SIG-M5 (cell line): ENCODE data around the gene ULK2.
"Not testable (repeated sequence)": the region's sequence is repeated elsewhere in the genome, so short reads cannot be mapped to it uniquely, and the experiment has no call there.

ENCODE experiments used
- DNase-seq: peaks from one replicate; lab custom pipeline; 2025; lab: John Stamatoyannopoulos, UW

The ULK2 gene

GRCh38 chr17:19766421-19767270 lies 101.1 kb downstream of the ULK2 start:
- no peak for DNase-seq

- no peak for DNase-seq
Observed at GRCh38 chr17:19766016-19766415, 101.7 kb downstream of the ULK2 start.

GRCh38 chr17:19763991-19764390 lies 103.7 kb downstream of the ULK2 start:
- not testable (repeated sequence) for DNase-seq

- DNase-seq, result no peak
Observed at GRCh38 chr17:19763416-19763815, 104.3 kb downstream of the ULK2 start.

GRCh38 chr17:19762515-19762961 lies 105.2 kb downstream of the ULK2 start:
- DNase-seq, result no peak

- DNase-seq, result no peak
Observed at GRCh38 chr17:19760746-19761145, 107.0 kb downstream of the ULK2 start.

- DNase-seq, result no peak
Observed at GRCh38 chr17:19759568-19760549, 107.9 kb downstream of the ULK2 start.

GRCh38 chr17:19757536-19758180 lies 110.1 kb downstream of the ULK2 start:
- no peak for DNase-seq

GRCh38 chr17:19756546-19756945 lies 111.2 kb downstream of the ULK2 start:
- DNase-seq, result no peak

- DNase-seq, result no peak
Observed at GRCh38 chr17:19755821-19756510, 111.8 kb downstream of the ULK2 start.

- no peak for DNase-seq
Observed at GRCh38 chr17:19755392-19755791, 112.3 kb downstream of the ULK2 start.

- DNase-seq, result no peak
Observed at GRCh38 chr17:19753661-19754463, 113.9 kb downstream of the ULK2 start.

GRCh38 chr17:19753051-19753509 lies 114.7 kb downstream of the ULK2 start:
- no peak for DNase-seq

- no peak for DNase-seq
Observed at GRCh38 chr17:19752216-19753050, 115.3 kb downstream of the ULK2 start.

- DNase-seq, result no peak
Observed at GRCh38 chr17:19750835-19751234, 116.9 kb downstream of the ULK2 start.

GRCh38 chr17:19750020-19750572 lies 117.6 kb downstream of the ULK2 start:
- DNase-seq, result no peak

GRCh38 chr17:19748807-19749193 lies 118.9 kb downstream of the ULK2 start:
- no peak for DNase-seq

- no peak for DNase-seq
Observed at GRCh38 chr17:19747829-19748806, 119.6 kb downstream of the ULK2 start, which contains the start of gene ALDH3A1. ALDH3A1 (minus strand) TSS chr17:19748298; CDS start chr17:19745129, 3,169 bp downstream.
